Activated T-helper 1 cell treated with anti-CD3 and anti-CD28 coated beads, Interleukin-2, amount 50 U/mL, for 16 hours (primary cell): Measurements from ENCODE around the gene TRIM8.
"Not testable (repeated sequence)": the region's sequence is repeated elsewhere in the genome, so short reads cannot be mapped to it uniquely, and the experiment has no call there.

Experiments used
- DNase-seq, 2 donors: peaks; one replicate each; pipeline ENCODE4 v3.0.0-alpha.2; 2020; ENCODE audit warnings: low read depth in 1 of 2, low spot score in 1 of 2

Gene TRIM8

GRCh38 chr10:102691285-102692066, 47.2 kb downstream of the TRIM8 start:
- DNase-seq: no peak

GRCh38 chr10:102695401-102695800, 51.1 kb downstream of the TRIM8 start:
- DNase-seq: not testable (repeated sequence)

- no peak for DNase-seq
Observed at GRCh38 chr10:102696736-102697135, 52.5 kb downstream of the TRIM8 start.

GRCh38 chr10:102698894-102699293, 54.6 kb downstream of the TRIM8 start:
- no peak for DNase-seq

- DNase-seq: no peak
Observed at GRCh38 chr10:102701272-102701671, 57.0 kb downstream of the TRIM8 start.

- no peak for DNase-seq
Observed at GRCh38 chr10:102701796-102702195, 57.5 kb downstream of the TRIM8 start.

GRCh38 chr10:102702742-102703141, 58.5 kb downstream of the TRIM8 start:
- no peak for DNase-seq

- no peak for DNase-seq
Observed at GRCh38 chr10:102704915-102705314, 60.6 kb downstream of the TRIM8 start.

GRCh38 chr10:102705531-102705930, 61.3 kb downstream of the TRIM8 start:
- no peak for DNase-seq
